DMS 273 treated with DMSO at 0.1 percent for 48 hours (cell line): Measurements from ENCODE around the gene CALML4.

Experiments
- DNase-seq: peaks from one replicate; lab custom pipeline; 2025; lab: John Stamatoyannopoulos, UW

Gene CALML4

GRCh38 chr15:68143785-68144184 is 61.3 kb downstream of the CALML4 start:
- no peak for DNase-seq

- no peak for DNase-seq
These were observed 62.0 kb downstream of the CALML4 start for GRCh38 chr15:68143129-68143528.
